ENCODE data around the gene MGARP.

- TF ChIP-seq POLR2A (IDR thresholded peaks at IDR 0.05; ENCODE audit: low read length) (no peak), CTCF (IDR thresholded peaks at IDR 0.05) (no peak), FOSL2 (IDR thresholded peaks at IDR 0.05) (no peak), FOSL2 (CRISPR knock-in tag; IDR thresholded peaks at IDR 0.05) (no peak), EP300 (IDR thresholded peaks at IDR 0.05) (no peak), RAD21 (conservative IDR thresholded peaks at IDR 0.05 in 1 of 2, IDR thresholded peaks at IDR 0.05 in 1 of 2) (no peak), NPAS2 (CRISPR knock-in tag; IDR thresholded peaks at IDR 0.05; ENCODE audit: borderline replicate concordance) (no peak), MAX (IDR thresholded peaks at IDR 0.05) (no peak)
Observed at GRCh38 chr4:139223682-139224317, 56.2 kb downstream of the MGARP start.

Measured in A549 (cell line).